ENCODE results near the gene NEDD9. TPM values are rescaled to one million over a fixed set of nuclear protein-coding genes. Genes with fewer than 3 reads are reported as not detected.

Gene NEDD9
- total and polyA plus RNA-seq, 2 of the 4 experiments (the other 2 are of a cell fraction): 7.6 to 16.5 TPM

- dilution Hi-C loops (cut with HindIII; ENCODE audit: low sequenced_read_pairs, unreplicated experiment) (no loop called here), in situ Hi-C loops (cut with MboI; ENCODE audit: low sequenced_read_pairs) (no loop called here)
- no peak for DNase-seq
These were observed 58.2 kb downstream of the NEDD9 start for GRCh38 chr6:11174242-11174611.

More at GRCh38 chr6:11174242-11174611, 58.2 kb downstream of the NEDD9 start:
- Histone ChIP-seq H2AK9ac (replicated peaks; ENCODE audit: low read depth, low read length, poor library complexity) (no peak overlapping the region), H2BK120ac (ENCODE audit: low read depth, low read length) (no peak overlapping the region), H3K56ac (ENCODE audit: extremely low read depth, insufficient read depth, low read length) (no peak overlapping the region), H3K36me3 (ENCODE audit: control insufficient read depth, insufficient read depth, low read length) (no peaks in the 10 kb centered on the region), H4K5ac (ENCODE audit: low read depth, low read length) (no peak overlapping the region), H3K9me3 (ENCODE audit: control insufficient read depth, insufficient read depth, low read length) (no peaks in the 10 kb centered on the region), H3K4me2 (ENCODE audit: low read depth, low read length) (no peak overlapping the region), H2AFZ (replicated peaks; ENCODE audit: low read length, poor library complexity) (no peak overlapping the region), H3K18ac (ENCODE audit: low read depth, low read length) (no peak overlapping the region), H3K4ac (ENCODE audit: low read depth, low read length) (no peak overlapping the region; the same call in 1 of the 2 replicates), H3K79me1 (ENCODE audit: low read depth in 1 of 2, low read length in 2 of 2) (no peaks in the 10 kb centered on the region), H2AK5ac (ENCODE audit: low read depth, low read length) (no peak overlapping the region), H3K14ac (replicated peaks; ENCODE audit: low read depth, low read length) (no peak overlapping the region), H3K4me3 (ENCODE audit: insufficient read depth, low read depth, low read length) (no peak overlapping the region), H3K4me1 (ENCODE audit: control insufficient read depth, insufficient read depth, low read length) (no peaks in the 10 kb centered on the region), H4K20me1 (ENCODE audit: insufficient read depth, low read length) (no peaks in the 10 kb centered on the region), H2BK20ac (ENCODE audit: low read depth, low read length) (0 out of 2 replicates have a peak overlapping the region, but pooled peaks have one; percentile 18), H2BK15ac (ENCODE audit: low read depth, low read length) (no peak overlapping the region), H4K8ac (ENCODE audit: low read depth in 2 of 2, low read length in 2 of 2) (no peak overlapping the region), H3K9me1 (ENCODE audit: insufficient read depth, low read length) (no peaks in the 10 kb centered on the region), H2BK5ac (ENCODE audit: low read depth, low read length, poor library complexity, severe bottlenecking) (no peak overlapping the region), H3K27ac (ENCODE audit: insufficient read depth, low read length) (no peak overlapping the region), H3K27me3 (ENCODE audit: control insufficient read depth, insufficient read depth, low read length) (no peaks in the 10 kb centered on the region), H3K9ac (ENCODE audit: low read depth, low read length) (no peak overlapping the region), H4K91ac (ENCODE audit: insufficient read depth, low read depth, low read length) (no peak overlapping the region), H3K23ac (ENCODE audit: low read depth, low read length) (no peak overlapping the region)
- CTCF ChIA-PET: no interaction called here
- 93% methylated on average over 2 of the region's 5 CpGs; no CpG with 5 or more reads in 1 of the 2 experiments for WGBS, 2 experiments (ENCODE audit: extremely low coverage in 2 of 2, insufficient read length in 1 of 2)
- intact Hi-C loops (cut with micrococcal nuclease): no loop called here
- POLR2A ChIA-PET (ENCODE audit: unreplicated experiment): no interaction called here
- no peak for TF ChIP-seq MAZ (IDR thresholded peaks at IDR 0.05; ENCODE audit: borderline replicate concordance, low read depth, low read length)
- TF ChIP-seq USF2 (IDR thresholded peaks at IDR 0.05; ENCODE audit: low read depth, low read length): no peak
- TF ChIP-seq SMC3 (IDR thresholded peaks at IDR 0.05; ENCODE audit: low read depth, low read length): no peak
- no peak for TF ChIP-seq NFE2L2 (IDR thresholded peaks at IDR 0.05; ENCODE audit: low read depth, low read length)
- TF ChIP-seq MXI1 (IDR thresholded peaks at IDR 0.05; ENCODE audit: borderline replicate concordance, low read depth, low read length): no peak
- TF ChIP-seq RFX5 (IDR thresholded peaks at IDR 0.05; ENCODE audit: low read depth, low read length): no peak
- no peak for TF ChIP-seq CHD1 (IDR thresholded peaks at IDR 0.05; ENCODE audit: low read depth, low read length)
- TF ChIP-seq CTCF (conservative IDR thresholded peaks at IDR 0.05; ENCODE audit: low read depth, low read length): no peak
- TF ChIP-seq BHLHE40 (IDR thresholded peaks at IDR 0.05; ENCODE audit: low read depth, low read length): no peak
- no peak for TF ChIP-seq FOS (IDR thresholded peaks at IDR 0.05; ENCODE audit: low read depth, low read length)
- no peak for TF ChIP-seq RCOR1 (IDR thresholded peaks at IDR 0.05; ENCODE audit: insufficient replicate concordance, low read length)
- TF ChIP-seq CEBPB (IDR thresholded peaks at IDR 0.05; ENCODE audit: low read depth, low read length): no peak
- TF ChIP-seq ELK1 (IDR thresholded peaks at IDR 0.05; ENCODE audit: borderline replicate concordance, low read depth, low read length): no peak
- TF ChIP-seq POLR2A (IDR thresholded peaks at IDR 0.05; ENCODE audit: low read depth, low read length): no peak
- no peak for TF ChIP-seq RAD21 (IDR thresholded peaks at IDR 0.05; ENCODE audit: low read length)
- TF ChIP-seq MAFK (IDR thresholded peaks at IDR 0.05; ENCODE audit: low read depth, low read length): no peak
- no TSS peak for BruUV-seq (replicated peaks)
- no peak for ATAC-seq (ENCODE audit: low read depth)

All from IMR-90 (cell line).